Measurements from ENCODE around the gene ABHD12B. TPM values are rescaled to one million over a fixed set of nuclear protein-coding genes. Genes with fewer than 3 reads are reported as not detected.

The ABHD12B gene
- total RNA-seq, 1 donor from 2014 or later, result not detected

GRCh38 chr14:50825307-50825706 lies 46.5 kb upstream of the ABHD12B start:
- peak overlapping the region; percentile 97 for H3K27ac Mint-ChIP-seq
- no peaks in the 10 kb centered on the region for H3K27me3 Mint-ChIP-seq
- POLR2A ChIA-PET, result no interaction called here
- TF ChIP-seq CTCF (IDR thresholded peaks at IDR 0.05), result no peak
- no peak for ATAC-seq (ENCODE audit: low read depth)
- H3K4me1 Mint-ChIP-seq, result peaks cover 94% of the 10 kb centered on the region
- intact Hi-C loops (cut with micrococcal nuclease), result loop anchor here (10.0 kb wide), 2 partner anchors 961 to 1191 kb away; partner anchors contain the start of gene DNAAF2
- H3K9me3 Mint-ChIP-seq, result no peaks in the 10 kb centered on the region
- no peak for DNase-seq
- CTCF ChIA-PET, result interaction anchor here (3.8 kb wide), 1 partner anchor 35 kb away, joined by 19 read pairs; no protein-coding TSS in a partner anchor
- peaks cover 49% of the 10 kb centered on the region for H3K36me3 Mint-ChIP-seq (ENCODE audit: low read depth)
- no peak overlapping the region for H3K4me3 Mint-ChIP-seq

GRCh38 chr14:50826681-50827080 lies 45.2 kb upstream of the ABHD12B start:
- Mint-ChIP-seq H3K27me3 (no peaks in the 10 kb centered on the region), H3K4me3 (peak overlapping the region; percentile 32), H3K27ac (peak overlapping the region; percentile 47), H3K36me3 (ENCODE audit: low read depth) (peaks cover 42% of the 10 kb centered on the region), H3K4me1 (peaks cover 85% of the 10 kb centered on the region), H3K9me3 (no peaks in the 10 kb centered on the region)
- ATAC-seq (ENCODE audit: low read depth), result no peak
- intact Hi-C loops (cut with micrococcal nuclease), result loop anchor here (10.0 kb wide), 2 partner anchors 962 to 1192 kb away; partner anchors contain the start of gene DNAAF2
- no peak for DNase-seq
- POLR2A ChIA-PET, result interaction anchor here (0.6 to 7.5 kb wide), 6 partner anchors 10 to 44 kb away, joined by 3 to 143 read pairs (median 5); no protein-coding TSS in a partner anchor
- no peak for TF ChIP-seq CTCF (IDR thresholded peaks at IDR 0.05)
- CTCF ChIA-PET, result interaction anchor here (1.6 to 5.7 kb wide), 3 partner anchors 33 to 41 kb away, joined by 5 to 47 read pairs (median 19); no protein-coding TSS in a partner anchor

- peak overlapping the region; percentile 93 for H3K4me3 Mint-ChIP-seq
- intact Hi-C loops (cut with micrococcal nuclease), result loop anchor here (10.0 kb wide), 2 partner anchors 964 to 1194 kb away; partner anchors contain the start of gene DNAAF2
- no peaks in the 10 kb centered on the region for H3K27me3 Mint-ChIP-seq
- DNase-seq, result no peak
- H3K4me1 Mint-ChIP-seq, result peaks cover 76% of the 10 kb centered on the region
- TF ChIP-seq CTCF (IDR thresholded peaks at IDR 0.05), result no peak
- peaks cover 41% of the 10 kb centered on the region for H3K36me3 Mint-ChIP-seq (ENCODE audit: low read depth)
- no peak for ATAC-seq (ENCODE audit: low read depth)
- H3K27ac Mint-ChIP-seq, result peak overlapping the region; percentile 93
- no peaks in the 10 kb centered on the region for H3K9me3 Mint-ChIP-seq
- CTCF ChIA-PET, result interaction anchor here (0.9 to 6.1 kb wide), 5 partner anchors 17 to 55 kb away, joined by 3 to 47 read pairs (median 21); no protein-coding TSS in a partner anchor
- POLR2A ChIA-PET, result interaction anchor here (0.7 to 7.5 kb wide), 10 partner anchors 7 to 1235 kb away, joined by 3 to 143 read pairs (median 14); partner anchors contain the start of gene SAV1
These were observed 42.9 kb upstream of the ABHD12B start for GRCh38 chr14:50828721-50829488.

GRCh38 chr14:50829489-50830043 lies 42.3 kb upstream of the ABHD12B start:
- POLR2A ChIA-PET, result interaction anchor here (0.7 to 7.5 kb wide), 14 partner anchors 8 to 1235 kb away, joined by 3 to 143 read pairs (median 6); partner anchors contain the start of genes DMAC2L, L2HGDH and SAV1
- CTCF ChIA-PET, result interaction anchor here (0.9 to 6.1 kb wide), 5 partner anchors 17 to 56 kb away, joined by 3 to 47 read pairs (median 21); no protein-coding TSS in a partner anchor
- intact Hi-C loops (cut with micrococcal nuclease), result loop anchor here (1.0 to 10.0 kb wide), 9 partner anchors 7 to 1195 kb away; partner anchors contain the start of genes DMAC2L, DNAAF2 and L2HGDH
- Mint-ChIP-seq H3K4me3 (peak overlapping the region; percentile 93), H3K36me3 (ENCODE audit: low read depth) (peaks cover 41% of the 10 kb centered on the region), H3K27me3 (no peaks in the 10 kb centered on the region), H3K9me3 (no peaks in the 10 kb centered on the region), H3K4me1 (peaks cover 74% of the 10 kb centered on the region), H3K27ac (peak overlapping the region; percentile 93)
- no peak for ATAC-seq (ENCODE audit: low read depth)
- no peak for DNase-seq
- TF ChIP-seq CTCF (IDR thresholded peaks at IDR 0.05), result no peak

All from activated B cell treated with CpG ODN at 0.5 μM for 24 hours (primary cell).